Thyroid gland (tissue), 4 donors: ENCODE results near the gene ZNF563. TPM values are rescaled to one million over a fixed set of nuclear protein-coding genes. Genes with fewer than 3 reads are reported as not detected.

Source experiments
- DNase-seq, 2 donors: peaks; one replicate each; pipeline ENCODE4 v3.0.0-alpha.2; 2019
- H3K27ac ChIP-seq, 3 donors: fragments of 200-600 bp; sonication (generic); 1 replicate in 2 of 3; 2 replicates in 1 of 3; pipeline ENCODE4 v1.5.1; 2016 to 2019; ENCODE audit warnings: mild to moderate bottlenecking in 1 of 3, moderate library complexity in 1 of 3
- H3K27me3 ChIP-seq: fragments of 200-600 bp; sonication (generic); one replicate; pipeline ENCODE4 v1.5.1; 2019
- H3K36me3 ChIP-seq, 2 donors: fragments of 200-600 bp; sonication (generic); one replicate each; pipeline ENCODE4 v1.5.1; 2016 to 2019
- H3K4me1 ChIP-seq, 2 donors: fragments of 200-600 bp; sonication (generic); one replicate each; pipeline ENCODE4 v1.5.1; 2017 to 2019
- H3K4me3 ChIP-seq, 3 donors: fragments of 200-600 bp; sonication (generic); replicated peaks in 1 of 3; 1 replicate in 2 of 3; 2 replicates in 1 of 3; pipeline ENCODE4 v1.5.1; 2016; ENCODE audit warnings: mild to moderate bottlenecking in 1 of 3
- H3K9me3 ChIP-seq: fragments of 200-600 bp; sonication (generic); one replicate; pipeline ENCODE4 v1.5.1; 2017
- CTCF ChIP-seq, 6 experiments: fragments of 200-600 bp in 3 of 6; fragments of 450-650 bp in 3 of 6; sonication (generic) in 3 of 6; IDR thresholded peaks; one replicate each; pipeline ENCODE4 v1.5.1; 2016 to 2019; ENCODE audit warnings: antibody characterized with exemption in 6 of 6, mild to moderate bottlenecking in 2 of 6, inconsistent platforms in 1 of 6, moderate library complexity in 1 of 6
- WGBS, 2 donors: methylation state at CpG; one replicate each; pipeline ENCODE4 v1.1.5; 2017; 5-methylcytosine and 5-hydroxymethylcytosine counted together
- intact Hi-C: fragments of 100-400 bp; cut with DNase I; formaldehyde crosslinking; loops from one replicate; pipeline ENCODE4 v1.15.1; 2023
- small RNA-seq: library from RNA; depleted of rRNA; stranded (forward); fragments of <200 nt; gene quantifications from one replicate; pipeline ENCODE3, GENCODE V24; 2016
- total RNA-seq, 4 donors: library from RNA; depleted of rRNA; stranded (reverse); fragments of >200 nt; gene quantifications; one replicate each; pipeline ENCODE4 v1.2.3, GENCODE V29; 2016

The ZNF563 gene
- total RNA-seq, 4 donors from 2014 or later = 9.9 to 13.7 (median 11.7) TPM

GRCh38 chr19:12270854-12271253 lies 62.6 kb downstream of the ZNF563 start:
- intact Hi-C loops = loop anchor here (10.0 kb wide), 1 partner anchor 254 kb away; no protein-coding TSS in a partner anchor
- no peak for TF ChIP-seq CTCF (IDR thresholded peaks at IDR 0.05)
- DNase-seq = no peak
- no peaks in the 10 kb centered on the region for H3K27me3 ChIP-seq
- H3K27ac ChIP-seq = no peak overlapping the region
- no peaks in the 10 kb centered on the region for H3K4me1 ChIP-seq
- H3K36me3 ChIP-seq = peaks cover 21 to 37% of the 10 kb centered on the region in 2 donors
- 99% methylated on average over 2 of the region's 2 CpGs for WGBS, 2 donors
- no peaks in the 10 kb centered on the region for H3K9me3 ChIP-seq
- H3K4me3 ChIP-seq = no peak overlapping the region

Small RNA genes lying within 50 kb of the gene (small RNA-seq; reads per million reads assigned to genes)
- gene RPS29P23 = not detected

Other genes starting within 250 kb of the ZNF563 start
- 1 to 10 TPM; 5.2 to 7.5 (median 6.2) TPM for gene ZNF20, start 193.3 kb downstream of the ZNF563 start, total RNA-seq
- gene ZNF625, start 176.9 kb downstream of the ZNF563 start, total RNA-seq = 10 to 100 TPM in 3 of 4 donors, 1 to 10 TPM in 1; 5.5 to 12.2 (median 11.5) TPM
- gene ZNF136, start 170.5 kb downstream of the ZNF563 start, total RNA-seq = 10 to 100 TPM; 17.6 to 30.2 (median 19.1) TPM
- 10 to 100 TPM; 13.7 to 24.6 (median 19.2) TPM for gene ZNF44, start 38.8 kb downstream of the ZNF563 start, total RNA-seq
- 1 to 10 TPM; 3.4 to 6.3 (median 4.3) TPM for gene ZNF442, start 32.0 kb upstream of the ZNF563 start, total RNA-seq
- 1 to 10 TPM; 4.1 to 7.7 (median 5.8) TPM for gene ZNF799, start 67.6 kb upstream of the ZNF563 start, total RNA-seq
- 1 to 10 TPM; 4.2 to 7.0 (median 5.0) TPM for gene ZNF443, start 107.4 kb upstream of the ZNF563 start, total RNA-seq
- 1 to 10 TPM; 7.6 to 9.4 (median 8.7) TPM for gene ZNF709, start 151.2 kb upstream of the ZNF563 start, total RNA-seq
- 10 to 100 TPM; 19.4 to 27.3 (median 23.9) TPM for gene ZNF564, start 217.8 kb upstream of the ZNF563 start, total RNA-seq